ENCODE data around the gene ACTR3.

The ACTR3 gene

GRCh38 chr2:113867571-113867970, 22.3 kb upstream of the ACTR3 start:
- TF ChIP-seq, protein P1, sequence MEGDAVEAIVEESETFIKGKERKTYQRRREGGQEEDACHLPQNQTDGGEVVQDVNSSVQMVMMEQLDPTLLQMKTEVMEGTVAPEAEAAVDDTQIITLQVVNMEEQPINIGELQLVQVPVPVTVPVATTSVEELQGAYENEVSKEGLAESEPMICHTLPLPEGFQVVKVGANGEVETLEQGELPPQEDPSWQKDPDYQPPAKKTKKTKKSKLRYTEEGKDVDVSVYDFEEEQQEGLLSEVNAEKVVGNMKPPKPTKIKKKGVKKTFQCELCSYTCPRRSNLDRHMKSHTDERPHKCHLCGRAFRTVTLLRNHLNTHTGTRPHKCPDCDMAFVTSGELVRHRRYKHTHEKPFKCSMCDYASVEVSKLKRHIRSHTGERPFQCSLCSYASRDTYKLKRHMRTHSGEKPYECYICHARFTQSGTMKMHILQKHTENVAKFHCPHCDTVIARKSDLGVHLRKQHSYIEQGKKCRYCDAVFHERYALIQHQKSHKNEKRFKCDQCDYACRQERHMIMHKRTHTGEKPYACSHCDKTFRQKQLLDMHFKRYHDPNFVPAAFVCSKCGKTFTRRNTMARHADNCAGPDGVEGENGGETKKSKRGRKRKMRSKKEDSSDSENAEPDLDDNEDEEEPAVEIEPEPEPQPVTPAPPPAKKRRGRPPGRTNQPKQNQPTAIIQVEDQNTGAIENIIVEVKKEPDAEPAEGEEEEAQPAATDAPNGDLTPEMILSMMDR (IDR thresholded peaks at IDR 0.05; ENCODE audit: insufficient read depth, low read length, poor library complexity, severe bottlenecking) = no peak
- no peak overlapping the region for H3K4me3 ChIP-seq (replicated peaks; ENCODE audit: low read depth, low read length)
- H3K36me3 ChIP-seq (ENCODE audit: control insufficient read depth, insufficient read depth, low read length) = no peaks in the 10 kb centered on the region
- H3K27me3 ChIP-seq (replicated peaks; ENCODE audit: control insufficient read depth, insufficient read depth, low read length) = no peaks in the 10 kb centered on the region
- no peak for DNase-seq (ENCODE audit: extremely low read depth, insufficient read length)

GRCh38 chr2:113869253-113869652, 20.6 kb upstream of the ACTR3 start:
- H3K27me3 ChIP-seq (replicated peaks; ENCODE audit: control insufficient read depth, insufficient read depth, low read length) = no peaks in the 10 kb centered on the region
- H3K4me3 ChIP-seq (replicated peaks; ENCODE audit: low read depth, low read length) = no peak overlapping the region
- H3K36me3 ChIP-seq (ENCODE audit: control insufficient read depth, insufficient read depth, low read length) = no peaks in the 10 kb centered on the region
- no peak for DNase-seq (ENCODE audit: extremely low read depth, insufficient read length)
- TF ChIP-seq, protein P1 (IDR thresholded peaks at IDR 0.05; ENCODE audit: insufficient read depth, low read length, poor library complexity, severe bottlenecking) = no peak

- TF ChIP-seq, protein P1 (IDR thresholded peaks at IDR 0.05; ENCODE audit: insufficient read depth, low read length, poor library complexity, severe bottlenecking) = no peak
- DNase-seq (ENCODE audit: extremely low read depth, insufficient read length) = no peak
- H3K4me3 ChIP-seq (replicated peaks; ENCODE audit: low read depth, low read length) = no peak overlapping the region
- no peaks in the 10 kb centered on the region for H3K36me3 ChIP-seq (ENCODE audit: control insufficient read depth, insufficient read depth, low read length)
- no peaks in the 10 kb centered on the region for H3K27me3 ChIP-seq (replicated peaks; ENCODE audit: control insufficient read depth, insufficient read depth, low read length)
Measured at GRCh38 chr2:113872201-113872600, 17.7 kb upstream of the ACTR3 start.

DNA sequence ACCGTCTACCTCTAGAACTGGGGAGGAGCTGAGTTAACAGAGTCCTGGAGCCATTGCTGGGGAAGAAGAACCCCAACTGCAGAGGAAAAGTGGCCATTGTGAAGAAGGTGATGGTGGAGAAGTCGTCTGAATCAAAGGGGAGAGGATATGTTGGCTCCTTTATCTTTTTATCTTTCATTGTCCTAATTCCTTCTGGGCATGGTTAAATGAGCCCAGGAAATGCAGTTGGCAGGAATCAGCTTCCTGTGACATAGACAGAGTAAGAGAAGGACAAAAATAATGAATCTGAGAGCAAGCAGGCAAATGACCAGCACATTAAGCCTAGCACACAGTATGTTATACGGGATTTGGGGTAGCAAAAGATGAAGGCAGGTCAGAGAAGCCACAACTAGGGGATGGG, 16.0 kb upstream of the ACTR3 start:
- TF ChIP-seq, protein P1 (IDR thresholded peaks at IDR 0.05; ENCODE audit: insufficient read depth, low read length, poor library complexity, severe bottlenecking) = no peak
- DNase-seq (ENCODE audit: extremely low read depth, insufficient read length) = no peak
- H3K36me3 ChIP-seq (ENCODE audit: control insufficient read depth, insufficient read depth, low read length) = peaks cover under 1% of the 10 kb centered on the region; the same call in 1 of the 2 replicates
- H3K4me3 ChIP-seq (replicated peaks; ENCODE audit: low read depth, low read length) = no peak overlapping the region
- H3K27me3 ChIP-seq (replicated peaks; ENCODE audit: control insufficient read depth, insufficient read depth, low read length) = no peaks in the 10 kb centered on the region

GRCh38 chr2:113875135-113875534, 14.8 kb upstream of the ACTR3 start:
- Histone ChIP-seq H3K27me3 (replicated peaks; ENCODE audit: control insufficient read depth, insufficient read depth, low read length) (no peaks in the 10 kb centered on the region), H3K36me3 (ENCODE audit: control insufficient read depth, insufficient read depth, low read length) (peaks cover 1% of the 10 kb centered on the region; the same call in 1 of the 2 replicates), H3K4me3 (replicated peaks; ENCODE audit: low read depth, low read length) (no peak overlapping the region)
- TF ChIP-seq, protein P1 (IDR thresholded peaks at IDR 0.05; ENCODE audit: insufficient read depth, low read length, poor library complexity, severe bottlenecking) = no peak
- no peak for DNase-seq (ENCODE audit: extremely low read depth, insufficient read length)

Data from GM06990 (cell line).